CD4-positive, alpha-beta T cell treated with Interleukin-6 at 100 ng/mL for 8 hours (primary cell): ENCODE data around the gene PHF21B.

ENCODE experiments used
- DNase-seq: peaks from one replicate; pipeline ENCODE4 v3.0.0-alpha.2; 2020; ENCODE audit warnings: mixed read lengths, low spot score

PHF21B gene

GRCh38 chr22:44892803-44893730 lies 116.7 kb downstream of the PHF21B start:
- no peak for DNase-seq

- no peak for DNase-seq
Measured at GRCh38 chr22:44892243-44892642, 117.6 kb downstream of the PHF21B start.

GRCh38 chr22:44891791-44892190 lies 118.0 kb downstream of the PHF21B start:
- DNase-seq = no peak

- no peak for DNase-seq
Measured at GRCh38 chr22:44891293-44891747, 118.5 kb downstream of the PHF21B start.

GRCh38 chr22:44890416-44891292 lies 119.2 kb downstream of the PHF21B start:
- DNase-seq = no peak

- DNase-seq = no peak
Measured at GRCh38 chr22:44889255-44889878, 120.4 kb downstream of the PHF21B start.

- DNase-seq = no peak
Measured at GRCh38 chr22:44888491-44889254, 121.1 kb downstream of the PHF21B start.

GRCh38 chr22:44887941-44888366 lies 121.9 kb downstream of the PHF21B start:
- no peak for DNase-seq

- DNase-seq = no peak
Measured at GRCh38 chr22:44885806-44886360, 123.9 kb downstream of the PHF21B start.

GRCh38 chr22:44884968-44885805 lies 124.6 kb downstream of the PHF21B start:
- no peak for DNase-seq

GRCh38 chr22:44884562-44884961 lies 125.2 kb downstream of the PHF21B start:
- DNase-seq = no peak

- no peak for DNase-seq
Measured at GRCh38 chr22:44883011-44883421, 126.8 kb downstream of the PHF21B start.

- DNase-seq = no peak
Measured at GRCh38 chr22:44882226-44882905, 127.4 kb downstream of the PHF21B start.

- no peak for DNase-seq
Measured at GRCh38 chr22:44881624-44882023, 128.2 kb downstream of the PHF21B start.

GRCh38 chr22:44880610-44881290 lies 129.1 kb downstream of the PHF21B start:
- no peak for DNase-seq

GRCh38 chr22:44879301-44879680 lies 130.5 kb downstream of the PHF21B start:
- DNase-seq = no peak

- DNase-seq = no peak
Measured at GRCh38 chr22:44878483-44879300, 131.1 kb downstream of the PHF21B start.

- DNase-seq = no peak
Measured at GRCh38 chr22:44876921-44877320, 132.9 kb downstream of the PHF21B start.
